Stimulated activated CD8-positive, alpha-beta memory T cell treated with anti-CD3 and anti-CD28 coated beads, Interleukin-12 subunit alpha, Interleukin-12 subunit beta, amount 100 ng/mL, for 24 hours (primary cell): ENCODE measurements around the gene SULT1C4.

Experiments
- DNase-seq: peaks from one replicate; pipeline ENCODE4 v3.0.0-alpha.2; 2020; ENCODE audit errors: extremely low read depth

SULT1C4 gene

DNA sequence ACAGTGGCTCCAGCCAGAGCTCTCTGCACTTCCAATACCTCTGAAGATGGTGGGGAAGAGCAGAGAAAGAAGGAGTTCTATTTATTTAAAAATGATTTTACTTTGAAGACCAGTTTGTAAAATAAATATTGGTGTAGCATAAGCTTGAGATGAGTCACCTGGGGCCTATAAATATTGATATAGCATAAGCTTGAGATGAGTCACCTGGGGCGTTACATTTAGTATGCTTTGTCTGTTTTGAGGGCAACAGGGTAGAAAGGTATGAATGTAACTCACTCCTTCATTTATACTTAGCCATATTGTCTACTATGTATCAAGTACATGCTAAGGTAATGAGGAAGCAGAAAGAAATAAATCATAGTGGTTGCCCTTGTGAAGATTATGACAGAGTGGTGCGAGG, 7.7 kb upstream of the SULT1C4 start:
- no peak for DNase-seq

DNA sequence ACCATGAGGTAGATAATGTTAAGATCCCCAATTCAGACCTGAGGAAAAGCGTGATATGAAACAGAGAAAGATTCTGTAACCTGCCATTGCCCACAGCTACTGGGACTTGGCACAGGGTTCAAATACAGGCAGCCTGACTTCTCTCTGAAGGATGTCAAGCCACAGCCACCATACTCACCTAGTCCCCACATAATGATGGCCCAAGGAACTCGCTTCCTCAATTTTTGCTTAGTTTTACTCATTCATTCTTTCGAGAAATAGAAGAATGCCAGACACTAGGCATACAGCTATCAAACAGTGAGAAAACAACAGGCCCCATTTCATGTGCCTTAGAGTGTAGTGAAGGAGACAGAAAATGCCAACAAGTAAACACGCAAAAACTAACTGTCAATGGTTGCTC, 980 bp upstream of the SULT1C4 start:
- no peak for DNase-seq

DNA sequence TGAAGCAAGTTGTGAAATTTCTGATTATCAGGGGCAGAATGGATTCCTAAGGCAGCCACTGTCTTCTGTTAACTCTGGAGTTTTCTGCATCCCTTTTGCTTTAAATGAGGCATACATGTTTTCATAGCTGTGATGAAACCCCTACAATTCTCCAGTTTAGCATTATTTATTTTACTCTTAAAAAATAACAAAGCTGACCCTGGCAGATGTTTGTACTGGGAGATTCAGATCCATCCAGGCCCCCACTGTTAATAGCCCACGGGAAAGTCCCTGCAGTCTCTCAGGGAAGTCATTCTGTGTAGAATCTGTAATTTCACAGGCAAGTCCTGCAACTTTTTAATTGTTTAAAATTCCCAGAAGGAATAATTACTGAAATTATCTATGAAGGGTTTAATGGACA, 353 bp upstream of the SULT1C4 start:
- no peak for DNase-seq

DNA sequence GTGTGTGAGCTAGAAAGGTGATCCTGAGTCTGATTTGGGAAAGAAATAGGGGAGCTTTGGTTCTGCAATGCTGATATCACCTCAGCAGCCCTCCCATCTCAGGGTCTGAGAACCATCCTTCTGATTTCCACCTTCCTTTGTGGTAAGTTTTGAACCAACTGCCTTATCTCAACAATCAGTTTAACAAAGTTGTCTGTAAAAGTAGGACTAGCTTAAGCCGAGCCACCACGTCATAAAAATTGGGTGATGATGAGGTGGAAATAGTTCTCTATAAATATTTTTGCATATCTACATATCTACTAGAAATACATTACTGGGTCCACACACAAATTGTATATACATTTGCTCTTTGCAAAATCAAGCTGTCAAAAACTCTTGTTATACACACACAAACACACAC, 1.1 kb downstream of the SULT1C4 start:
- DNase-seq: no peak

DNA sequence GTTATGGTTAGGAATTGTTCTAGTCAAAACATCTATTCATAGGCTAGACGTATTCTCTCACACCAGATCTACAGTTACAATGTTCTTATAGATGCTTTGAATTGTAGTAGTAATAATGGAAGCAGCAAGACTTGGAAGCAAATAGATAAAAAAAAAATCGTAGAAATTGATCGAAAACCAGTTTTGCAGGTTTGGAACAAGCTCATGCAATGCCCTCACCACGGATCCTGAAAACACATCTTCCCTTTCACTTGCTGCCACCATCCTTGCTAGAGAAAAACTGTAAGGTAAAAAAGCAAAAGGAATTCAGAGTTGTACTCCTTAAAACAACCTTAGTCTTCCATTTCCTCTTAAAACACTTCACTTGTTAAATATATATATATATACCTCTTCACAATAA, 4.4 kb downstream of the SULT1C4 start:
- no peak for DNase-seq

DNA sequence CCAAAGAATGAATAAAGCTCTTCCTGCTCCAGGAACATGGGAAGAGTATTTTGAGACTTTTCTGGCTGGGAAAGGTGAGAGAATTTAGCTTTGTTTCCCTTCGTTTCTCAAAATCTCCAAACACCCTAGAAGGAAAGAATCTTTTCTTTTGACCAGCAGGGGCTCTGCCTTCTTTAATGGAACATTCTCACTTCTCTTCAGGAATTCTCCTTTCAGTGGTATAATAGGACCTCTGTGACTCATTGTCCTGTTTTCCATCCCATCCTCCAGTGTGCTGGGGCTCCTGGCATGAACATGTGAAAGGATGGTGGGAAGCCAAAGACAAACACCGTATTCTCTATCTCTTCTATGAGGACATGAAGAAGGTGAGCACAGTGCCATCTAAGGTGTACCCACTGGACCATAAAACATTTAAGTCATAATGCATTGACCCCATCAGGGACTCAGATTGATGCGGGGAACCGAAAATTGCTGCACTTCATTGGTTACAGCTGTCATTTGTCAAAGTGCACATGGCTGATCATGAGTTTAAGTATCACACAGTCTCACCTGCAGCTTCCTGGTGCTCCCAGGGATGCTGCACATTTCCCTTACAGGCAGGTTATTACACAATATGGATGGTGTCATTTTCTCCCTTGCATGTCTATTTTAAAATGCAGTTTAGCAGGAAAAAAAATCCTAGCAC, 5.5 kb downstream of the SULT1C4 start:
- no peak for DNase-seq

DNA sequence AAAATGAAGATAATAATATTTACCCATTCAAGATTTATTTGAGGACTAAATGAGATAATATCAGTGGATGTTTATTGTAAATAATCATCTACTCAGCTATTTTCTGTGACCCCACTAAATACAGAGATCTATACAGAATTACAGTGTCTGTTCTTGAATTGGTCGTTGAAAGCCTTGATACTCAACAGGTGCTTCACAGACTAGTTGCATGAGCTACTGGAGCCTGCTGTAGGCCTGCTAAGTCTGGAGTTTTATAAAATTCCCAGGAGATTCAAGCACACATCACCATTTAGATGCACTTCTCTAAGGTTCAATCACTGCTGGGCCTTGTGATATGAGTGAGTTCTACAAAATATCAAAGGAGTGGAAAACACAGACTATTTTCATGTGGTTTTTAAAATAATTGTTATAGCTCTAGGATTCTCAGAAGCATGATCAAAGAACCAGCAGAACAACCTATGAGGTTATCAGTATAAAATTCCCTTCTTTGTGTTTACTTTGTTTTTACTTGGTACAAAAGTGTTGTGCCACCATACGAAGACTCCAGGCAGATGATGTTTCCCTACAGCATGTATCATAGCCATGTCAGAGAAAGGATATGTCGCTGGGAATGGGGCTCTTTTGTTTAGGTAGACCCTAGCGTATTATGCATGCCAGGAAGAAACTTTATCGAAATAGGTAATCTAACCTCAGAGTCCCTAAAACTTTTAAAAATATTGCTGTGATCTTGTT, 7.1 kb downstream of the SULT1C4 start:
- DNase-seq: no peak

DNA sequence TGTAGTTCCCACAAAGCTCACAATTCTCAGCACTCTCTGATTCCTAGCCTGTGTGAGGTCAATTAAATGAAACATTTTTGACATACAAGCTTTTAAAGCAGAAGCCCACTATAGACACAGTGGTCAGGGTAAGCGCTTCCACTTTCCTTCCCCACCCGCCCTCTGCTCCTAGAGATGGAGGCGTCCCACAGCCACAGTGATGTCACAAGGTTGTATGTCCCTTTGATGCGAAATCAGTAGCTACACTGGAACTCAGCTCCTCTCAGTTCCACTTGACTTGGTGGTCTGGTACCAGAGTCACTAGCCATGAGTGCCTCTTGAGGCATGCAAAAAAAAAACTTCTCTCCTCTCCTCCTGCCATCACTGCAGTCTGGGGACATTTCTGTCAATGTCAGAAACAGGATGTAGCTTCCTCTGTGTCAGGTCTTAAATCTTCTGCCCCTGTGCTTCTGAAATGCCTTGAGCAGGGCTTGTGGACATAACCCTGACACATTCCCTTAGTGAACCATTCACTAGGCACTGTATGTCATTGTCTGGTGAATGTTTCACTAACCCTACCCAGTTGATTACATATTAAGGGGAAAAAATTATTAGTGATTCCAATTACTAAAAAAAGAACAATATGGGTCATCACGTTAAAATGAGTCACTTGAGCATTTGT, 7.8 kb downstream of the SULT1C4 start:
- no peak for DNase-seq

DNA sequence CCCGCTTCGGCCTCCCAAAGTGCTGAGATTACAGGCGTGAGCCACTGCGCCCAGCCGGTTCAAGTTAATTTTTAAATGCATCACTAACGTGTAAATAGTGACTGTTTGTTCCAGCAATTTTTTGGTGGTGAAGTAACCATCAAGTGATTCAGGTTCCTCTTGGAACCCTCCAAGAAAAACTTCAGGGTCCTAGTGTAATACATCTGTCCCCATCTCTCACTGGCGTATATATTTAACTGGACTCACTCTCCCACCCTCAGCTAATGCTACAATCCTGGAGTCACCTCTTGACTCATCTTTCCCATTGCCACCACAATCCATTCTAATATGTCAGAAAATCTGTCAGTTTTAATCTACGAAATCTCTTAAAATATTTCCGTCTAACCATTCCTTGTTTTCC, 10.3 kb downstream of the SULT1C4 start:
- no peak for DNase-seq

DNA sequence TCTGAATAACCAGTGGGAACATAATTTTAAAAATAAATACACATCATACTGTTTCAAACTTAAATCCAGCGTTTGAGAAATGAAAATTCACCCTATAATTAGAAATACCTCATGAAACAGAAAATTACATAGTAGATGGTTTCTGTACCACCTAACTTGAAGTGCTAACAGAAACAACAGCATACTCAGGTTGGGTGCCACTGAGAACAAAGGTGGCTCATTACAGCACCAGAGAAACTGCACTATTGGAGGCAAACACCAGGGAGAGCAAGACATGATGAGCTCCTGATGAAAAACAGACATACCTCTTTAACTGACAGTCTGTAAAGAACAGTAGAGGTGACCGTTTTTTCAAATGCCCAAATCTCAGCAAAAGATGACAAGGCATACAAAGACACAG, 12.6 kb downstream of the SULT1C4 start:
- DNase-seq: no peak

DNA sequence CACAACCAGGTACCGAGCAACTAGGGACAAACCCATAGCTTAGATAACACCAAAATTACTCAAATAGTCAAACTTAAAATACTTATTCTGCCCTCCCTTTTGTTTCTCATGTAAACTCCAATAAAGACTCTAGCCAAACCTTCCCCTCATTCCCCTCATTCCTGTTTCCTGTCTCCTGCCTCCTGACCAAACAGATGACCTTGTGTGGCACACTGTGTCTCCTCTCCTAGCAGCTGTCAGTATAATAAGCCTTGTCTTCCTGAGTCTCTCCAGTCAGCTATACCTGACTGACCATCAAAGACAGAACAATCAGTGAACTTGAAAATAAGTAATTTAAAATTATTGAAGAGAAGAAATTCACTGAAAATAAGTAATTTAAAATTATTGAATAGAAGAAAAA, 14.3 kb downstream of the SULT1C4 start:
- no peak for DNase-seq

DNA sequence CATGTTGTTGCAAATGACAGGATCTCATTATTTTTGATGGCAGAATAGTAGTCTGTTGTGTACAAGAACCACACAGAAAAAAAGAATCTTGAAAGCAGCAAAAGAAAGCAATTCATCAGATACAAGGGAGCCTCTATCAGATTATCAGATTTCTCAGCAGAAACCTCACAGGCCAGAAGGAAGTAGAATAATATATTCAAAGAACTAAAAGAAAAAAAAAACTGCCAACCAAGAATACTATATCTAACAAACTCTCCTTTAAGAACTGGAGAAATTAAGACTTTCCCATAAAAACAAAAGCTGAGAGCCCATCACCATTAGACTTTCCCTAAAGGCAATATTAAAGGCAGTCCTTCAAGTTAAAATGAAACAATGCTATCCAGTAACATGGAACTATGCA, 15.4 kb downstream of the SULT1C4 start:
- DNase-seq: no peak

DNA sequence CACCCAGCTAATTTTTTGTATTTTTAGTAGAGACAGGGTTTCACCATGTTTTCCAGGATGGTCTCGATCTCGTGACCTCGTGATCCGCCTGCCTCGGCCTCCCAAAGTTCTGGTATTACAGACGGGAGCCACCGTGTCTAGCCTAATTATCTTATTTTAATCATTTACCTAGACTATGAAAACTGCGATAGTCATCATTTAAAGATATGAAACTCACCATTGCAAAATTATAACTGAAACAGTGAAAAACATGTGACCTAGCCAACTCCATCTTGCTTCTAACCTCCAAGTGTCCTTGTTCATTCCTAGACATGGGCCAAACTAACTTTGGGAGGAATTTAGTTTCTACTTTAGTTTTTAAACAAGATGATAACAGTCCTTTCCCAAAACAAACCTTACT, 17.4 kb downstream of the SULT1C4 start:
- DNase-seq: no peak

DNA sequence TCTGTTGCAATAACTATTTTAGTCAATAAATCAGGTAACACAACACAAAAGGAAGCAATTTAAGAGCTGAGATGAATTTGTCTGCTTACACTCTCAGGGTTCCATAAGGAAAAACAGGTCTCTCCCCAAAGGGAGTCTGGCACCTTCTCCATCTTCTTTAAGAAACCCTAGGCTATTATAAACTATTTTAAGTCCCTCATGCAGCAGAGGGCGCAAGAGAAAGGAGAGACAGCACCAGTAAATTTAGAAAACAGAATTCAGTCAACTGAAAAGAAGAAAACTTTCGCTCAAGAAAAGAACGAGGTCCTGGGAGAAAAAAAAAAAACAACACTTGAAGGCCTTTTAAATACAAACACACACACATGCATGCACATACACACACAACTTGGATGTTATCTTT, 19.1 kb downstream of the SULT1C4 start:
- no peak for DNase-seq

DNA sequence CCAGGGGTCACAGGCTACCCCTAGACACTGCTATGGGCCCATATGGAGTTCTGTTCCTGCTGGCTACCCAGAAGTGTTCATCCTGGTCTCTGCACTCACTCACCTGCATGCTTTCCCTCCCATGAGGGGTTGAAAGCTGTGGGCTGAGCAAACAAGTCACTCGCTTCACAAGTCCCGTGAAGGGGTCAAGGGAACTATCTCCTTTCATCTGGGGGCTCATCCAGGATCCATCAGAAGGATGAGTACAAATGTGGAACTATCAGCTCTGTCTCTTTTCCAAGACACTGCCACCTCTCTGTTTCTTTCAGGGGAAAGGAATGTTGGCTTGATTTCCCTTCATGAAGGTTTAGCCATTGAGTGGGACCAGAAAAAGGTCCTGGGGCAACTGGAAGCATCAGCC, 21.7 kb downstream of the SULT1C4 start:
- no peak for DNase-seq

DNA sequence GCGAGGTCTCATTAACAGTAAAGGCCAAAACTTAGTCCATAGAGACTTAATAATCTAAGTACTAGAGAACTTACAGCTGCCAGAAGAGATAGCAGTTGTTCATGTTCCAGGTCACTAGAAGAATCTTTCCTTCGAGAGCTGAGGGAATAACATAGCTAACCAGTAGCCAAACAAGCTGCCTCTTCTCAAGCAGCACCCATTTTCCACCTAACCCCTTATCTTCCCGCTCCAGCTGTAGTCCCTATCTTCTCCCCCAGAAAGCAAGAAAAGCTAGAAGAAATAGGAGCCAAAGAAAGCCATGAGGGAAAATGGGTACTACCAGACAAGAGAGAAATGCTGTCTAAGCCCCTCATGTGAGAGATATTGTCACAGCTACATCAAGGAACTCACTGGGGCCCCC, 24.0 kb downstream of the SULT1C4 start:
- no peak for DNase-seq

DNA sequence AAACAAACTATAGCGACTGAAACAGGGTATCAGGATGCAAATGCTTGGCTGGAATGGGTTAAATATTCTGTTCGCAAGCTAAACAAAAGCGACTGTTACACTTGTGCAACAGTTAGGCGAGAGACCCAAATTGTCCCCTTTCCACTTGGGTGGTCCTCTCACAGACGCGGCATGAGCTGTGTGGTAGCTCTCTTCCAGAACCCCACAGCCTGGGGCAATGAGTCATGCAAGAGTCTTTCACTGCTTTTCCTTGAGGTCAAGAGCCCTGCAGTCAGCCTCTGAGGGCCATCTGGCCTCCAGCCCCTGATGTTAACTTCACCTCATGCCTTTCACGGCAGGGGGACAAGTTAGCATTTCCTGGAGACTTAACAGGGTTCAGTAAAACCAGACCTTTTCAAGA, 25.7 kb downstream of the SULT1C4 start:
- DNase-seq: no peak

DNA sequence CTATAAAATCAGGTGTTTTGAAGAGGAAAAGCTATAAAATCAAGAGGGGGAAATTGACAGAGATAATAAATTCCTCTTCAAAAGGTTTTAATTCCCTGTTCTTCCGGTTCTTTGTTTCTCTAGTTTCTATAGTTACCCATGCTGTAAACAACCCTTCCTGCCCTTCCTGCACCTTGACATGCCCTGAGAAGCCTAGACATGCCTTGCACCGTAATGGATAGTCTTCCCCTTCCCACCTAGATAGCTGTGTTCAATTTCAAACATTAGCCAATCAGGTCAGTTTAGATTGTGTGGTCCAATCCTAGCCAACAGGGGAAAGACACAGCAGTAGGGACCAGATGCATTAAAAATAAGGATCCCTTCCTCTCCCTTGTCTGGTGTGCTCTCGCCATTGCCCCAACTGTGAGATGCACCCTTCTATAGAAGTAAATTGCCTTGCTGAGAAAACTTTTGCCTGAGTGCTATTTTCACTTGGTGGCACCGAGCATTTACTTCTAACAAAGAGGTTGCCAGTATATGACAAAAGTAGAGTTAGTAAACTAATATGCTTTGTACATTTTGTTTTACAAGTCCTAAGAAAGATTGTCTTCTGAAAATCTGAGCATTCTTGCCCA, 27.1 kb downstream of the SULT1C4 start:
- DNase-seq: no peak

DNA sequence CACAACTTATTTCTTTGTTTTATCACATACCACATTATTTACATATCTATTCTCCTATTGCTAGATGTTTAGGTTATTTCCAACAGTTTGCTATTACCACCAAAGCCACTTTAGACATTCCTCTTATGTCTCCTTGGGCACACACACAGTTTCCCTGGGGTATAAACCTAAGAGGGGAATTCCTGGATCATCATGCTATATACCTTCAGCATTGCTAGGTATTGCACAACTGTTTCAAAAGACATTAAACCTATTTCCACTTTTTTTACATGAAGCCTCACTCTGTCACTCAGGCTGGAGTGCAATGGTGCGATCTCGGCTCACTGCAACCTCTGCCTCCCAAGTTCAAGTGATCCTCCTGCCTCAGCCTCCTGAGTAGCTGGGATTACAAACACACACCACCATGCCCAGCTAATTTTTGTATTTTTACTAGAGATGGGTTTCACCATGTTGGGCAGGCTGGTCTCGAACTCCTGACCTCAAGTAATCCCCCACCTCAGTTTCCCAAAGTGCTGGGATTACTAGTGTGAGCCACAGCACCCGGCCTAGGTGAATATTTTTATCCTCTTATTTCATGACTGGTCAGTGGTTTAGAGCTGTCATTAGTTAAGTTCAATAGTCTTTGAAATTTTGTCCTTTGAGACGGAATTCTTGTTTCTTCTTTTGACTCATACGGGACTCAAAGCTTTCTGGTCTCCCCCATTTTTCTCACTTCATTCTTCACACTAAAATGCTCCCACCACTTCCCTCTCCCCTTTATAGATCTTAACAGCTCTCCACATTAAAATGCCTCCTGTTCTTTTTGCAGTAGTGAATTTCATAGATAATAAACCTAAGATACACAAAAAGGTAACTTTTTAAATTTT, 30.3 kb downstream of the SULT1C4 start:
- DNase-seq: no peak

DNA sequence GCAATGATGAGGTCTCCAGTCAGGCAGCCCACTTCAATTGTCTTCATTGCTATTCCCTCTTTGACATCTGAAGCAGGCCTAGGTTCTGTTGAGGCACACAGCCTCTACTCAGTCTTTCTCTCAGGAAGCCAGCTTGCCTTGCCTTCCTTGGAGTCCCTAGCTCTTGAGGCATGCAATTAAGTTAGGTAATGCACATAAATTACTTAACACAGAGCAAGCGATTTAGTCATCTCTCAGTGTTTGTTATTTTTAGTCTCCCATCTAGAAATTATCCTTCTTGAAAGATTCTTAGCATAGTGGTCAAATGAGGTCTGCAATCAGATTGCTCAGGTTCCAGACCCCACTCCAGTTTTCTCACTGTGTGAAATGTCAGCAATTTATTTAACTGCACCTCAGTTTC, 32.0 kb downstream of the SULT1C4 start:
- DNase-seq: no peak

DNA sequence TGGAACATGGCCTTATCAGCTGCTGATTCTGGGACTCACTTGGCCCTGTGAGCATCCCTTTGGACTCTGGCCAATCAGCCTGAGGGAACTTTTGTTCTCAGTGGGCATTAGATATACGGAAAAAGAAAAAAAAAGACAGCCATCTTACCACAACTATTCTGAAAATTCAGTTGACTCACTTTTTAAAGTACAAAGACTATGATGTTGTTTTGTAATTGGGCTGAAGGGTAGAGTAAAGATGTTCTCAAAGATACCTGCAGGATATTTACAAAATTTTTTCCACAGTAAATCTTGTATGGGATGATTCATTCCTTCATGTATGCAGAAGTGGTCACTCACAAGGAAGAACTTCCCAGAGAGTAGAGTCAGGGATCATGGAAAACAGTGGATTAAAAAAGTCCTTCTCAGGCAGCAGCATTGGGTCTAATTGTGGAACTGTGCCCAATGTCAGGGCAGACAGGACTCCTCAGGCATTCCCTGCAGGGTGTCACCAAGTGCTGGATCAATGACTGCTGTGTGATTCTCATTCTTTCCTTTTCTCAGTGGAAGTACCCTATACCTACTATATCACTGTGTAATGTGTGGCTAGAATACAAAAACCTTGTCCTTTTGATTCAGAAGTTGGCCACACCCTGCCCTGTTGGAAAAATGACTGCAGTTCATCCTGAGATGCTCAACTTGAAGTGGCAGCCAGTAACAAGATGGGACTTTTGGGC, 35.4 kb downstream of the SULT1C4 start:
- DNase-seq: no peak
